ENCODE measurements around the gene LRRC56.

Gene LRRC56

GRCh38 chr11:526192-526591, 11.1 kb upstream of the LRRC56 start:
- TF ChIP-seq CTCF (IDR thresholded peaks at IDR 0.05; ENCODE audit: control insufficient read depth, insufficient read depth, low read depth, low read length, missing control alignments) = no peak
- DNase-seq (ENCODE audit: low read depth) = no peak
- H3K4me3 ChIP-seq (ENCODE audit: control insufficient read depth, low read depth, low read length) = no peak overlapping the region

- no peak for TF ChIP-seq CTCF (IDR thresholded peaks at IDR 0.05; ENCODE audit: control insufficient read depth, insufficient read depth, low read depth, low read length, missing control alignments)
- no peak overlapping the region for H3K4me3 ChIP-seq (ENCODE audit: control insufficient read depth, low read depth, low read length)
- DNase-seq (ENCODE audit: low read depth) = no peak
Observed at GRCh38 chr11:528166-528814, 9.0 kb upstream of the LRRC56 start.

- H3K4me3 ChIP-seq (ENCODE audit: control insufficient read depth, low read depth, low read length) = no peak overlapping the region
- no peak for TF ChIP-seq CTCF (IDR thresholded peaks at IDR 0.05; ENCODE audit: control insufficient read depth, insufficient read depth, low read depth, low read length, missing control alignments)
- DNase-seq (ENCODE audit: low read depth) = no peak
Observed at GRCh38 chr11:528815-529727, 8.3 kb upstream of the LRRC56 start.

GRCh38 chr11:529728-530411, 7.5 kb upstream of the LRRC56 start:
- DNase-seq (ENCODE audit: low read depth) = no peak
- TF ChIP-seq CTCF (IDR thresholded peaks at IDR 0.05; ENCODE audit: control insufficient read depth, insufficient read depth, low read depth, low read length, missing control alignments) = no peak

GRCh38 chr11:530960-531831, 6.1 kb upstream of the LRRC56 start:
- DNase-seq (ENCODE audit: low read depth) = no peak
- no peak overlapping the region for H3K4me3 ChIP-seq (ENCODE audit: control insufficient read depth, low read depth, low read length)
- no peak for TF ChIP-seq CTCF (IDR thresholded peaks at IDR 0.05; ENCODE audit: control insufficient read depth, insufficient read depth, low read depth, low read length, missing control alignments)

More at GRCh38 chr11:529728-530411, 7.5 kb upstream of the LRRC56 start:
- H3K4me3 ChIP-seq (ENCODE audit: control insufficient read depth, low read depth, low read length) = no peak overlapping the region
